Testis (tissue), 3 donors: ENCODE measurements around the gene S100A5. TPM values are rescaled to one million over a fixed set of nuclear protein-coding genes. Genes with fewer than 3 reads are reported as not detected.

Experiments used
- DNase-seq: peaks from one replicate; pipeline ENCODE4 v3.0.0-alpha.2; 2019
- H3K27ac ChIP-seq, 2 donors: fragments of 200-600 bp; sonication (generic); one replicate each; pipeline ENCODE4 v1.5.1; 2019
- H3K27me3 ChIP-seq: fragments of 200-600 bp; sonication (generic); one replicate; pipeline ENCODE4 v1.5.1; 2019
- H3K36me3 ChIP-seq: fragments of 200-600 bp; sonication (generic); one replicate; pipeline ENCODE4 v1.5.1; 2017; ENCODE audit warnings: low read depth; ENCODE audit errors: missing control alignments
- H3K4me1 ChIP-seq: fragments of 200-600 bp; sonication (generic); one replicate; pipeline ENCODE4 v1.5.1; 2019
- H3K4me3 ChIP-seq, 2 donors: fragments of 200-600 bp; sonication (generic); one replicate each; pipeline ENCODE4 v1.5.1; 2017 to 2019
- H3K9me3 ChIP-seq: fragments of 200-600 bp; sonication (generic); one replicate; pipeline ENCODE4 v1.5.1; 2017
- POLR2A ChIP-seq: fragments of 450-650 bp; IDR thresholded peaks from one replicate; pipeline ENCODE4 v1.6.1; 2017; ENCODE audit warnings: antibody characterized with exemption, mild to moderate bottlenecking, moderate library complexity
- WGBS, 2 donors: methylation state at CpG; one replicate each; pipeline ENCODE4 v1.1.5; 2018; 5-methylcytosine and 5-hydroxymethylcytosine counted together
- intact Hi-C: fragments of 100-400 bp; cut with DNase I; formaldehyde crosslinking; loops from one replicate; pipeline ENCODE4 v1.15.1; 2023; ENCODE audit warnings: low total_unique reads
- polyA plus RNA-seq: library from polyadenylated mRNA; stranded (reverse); fragments of 350-450 nt; fragmentation: Illumina TruSeq; extraction: RNeasy Lipid Tissue Mini Kit (QIAGEN cat#74804); gene quantifications from one replicate; pipeline ENCODE4 v1.2.3, GENCODE V29; 2014; ENCODE audit warnings: low read depth, low replicate concordance; ENCODE audit not compliant: insufficient read depth
- total RNA-seq, 2 donors: library from RNA; depleted of rRNA; stranded (reverse); fragments of >200 nt; gene quantifications; one replicate each; pipeline ENCODE4 v1.2.3, GENCODE V29; 2016
- TF ChIP-seq, protein P1 (sequence below), 3 experiments: fragments of 450-650 bp in 2 of 3; fragments of 200-600 bp in 1 of 3; sonication (generic) in 1 of 3; IDR thresholded peaks; one replicate each; pipeline ENCODE4 v1.5.1; 2016 to 2019; ENCODE audit warnings: antibody characterized with exemption in 3 of 3, mild to moderate bottlenecking in 2 of 3, moderate library complexity in 1 of 3

Gene S100A5
- total and polyA plus RNA-seq, 3 donors from 2014 or later = 1.3 TPM; not detected in 2

DNA sequence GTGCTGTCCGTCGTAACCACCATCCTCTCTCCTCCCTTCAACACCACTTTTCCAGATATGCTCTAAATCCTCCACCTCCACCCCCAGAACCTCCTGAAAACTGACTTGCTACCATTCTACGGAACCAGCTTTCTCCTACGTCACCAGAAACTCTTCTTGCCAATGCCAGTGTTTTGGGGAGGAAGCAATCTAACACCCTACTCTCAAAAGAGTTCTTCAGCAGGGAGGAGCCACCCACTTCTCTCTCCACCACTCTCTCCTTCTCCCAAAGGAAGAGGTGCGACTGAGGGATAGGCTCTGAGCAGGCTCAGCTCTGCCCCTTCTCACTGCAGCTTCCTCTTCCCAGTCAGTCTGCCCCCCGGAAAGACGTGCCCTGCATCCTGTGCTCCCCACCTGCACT lies 31.0 kb upstream of the S100A5 start:
- Histone ChIP-seq H3K27ac (no peak overlapping the region), H3K27me3 (no peaks in the 10 kb centered on the region), H3K4me1 (peaks cover 11% of the 10 kb centered on the region), H3K36me3 (no peaks in the 10 kb centered on the region), H3K9me3 (no peaks in the 10 kb centered on the region), H3K4me3 (no peak overlapping the region)
- WGBS, 2 donors = 77 to 82% methylated on average over 7 of the region's 7 CpGs
- intact Hi-C loops = loop anchor here (5.0 kb wide), 1 partner anchor 59 kb away; no protein-coding TSS in a partner anchor
- DNase-seq = no peak
- TF ChIP-seq POLR2A = no peak
- TF ChIP-seq, protein P1, sequence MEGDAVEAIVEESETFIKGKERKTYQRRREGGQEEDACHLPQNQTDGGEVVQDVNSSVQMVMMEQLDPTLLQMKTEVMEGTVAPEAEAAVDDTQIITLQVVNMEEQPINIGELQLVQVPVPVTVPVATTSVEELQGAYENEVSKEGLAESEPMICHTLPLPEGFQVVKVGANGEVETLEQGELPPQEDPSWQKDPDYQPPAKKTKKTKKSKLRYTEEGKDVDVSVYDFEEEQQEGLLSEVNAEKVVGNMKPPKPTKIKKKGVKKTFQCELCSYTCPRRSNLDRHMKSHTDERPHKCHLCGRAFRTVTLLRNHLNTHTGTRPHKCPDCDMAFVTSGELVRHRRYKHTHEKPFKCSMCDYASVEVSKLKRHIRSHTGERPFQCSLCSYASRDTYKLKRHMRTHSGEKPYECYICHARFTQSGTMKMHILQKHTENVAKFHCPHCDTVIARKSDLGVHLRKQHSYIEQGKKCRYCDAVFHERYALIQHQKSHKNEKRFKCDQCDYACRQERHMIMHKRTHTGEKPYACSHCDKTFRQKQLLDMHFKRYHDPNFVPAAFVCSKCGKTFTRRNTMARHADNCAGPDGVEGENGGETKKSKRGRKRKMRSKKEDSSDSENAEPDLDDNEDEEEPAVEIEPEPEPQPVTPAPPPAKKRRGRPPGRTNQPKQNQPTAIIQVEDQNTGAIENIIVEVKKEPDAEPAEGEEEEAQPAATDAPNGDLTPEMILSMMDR (IDR thresholded peaks at IDR 0.05) = no peak

DNA sequence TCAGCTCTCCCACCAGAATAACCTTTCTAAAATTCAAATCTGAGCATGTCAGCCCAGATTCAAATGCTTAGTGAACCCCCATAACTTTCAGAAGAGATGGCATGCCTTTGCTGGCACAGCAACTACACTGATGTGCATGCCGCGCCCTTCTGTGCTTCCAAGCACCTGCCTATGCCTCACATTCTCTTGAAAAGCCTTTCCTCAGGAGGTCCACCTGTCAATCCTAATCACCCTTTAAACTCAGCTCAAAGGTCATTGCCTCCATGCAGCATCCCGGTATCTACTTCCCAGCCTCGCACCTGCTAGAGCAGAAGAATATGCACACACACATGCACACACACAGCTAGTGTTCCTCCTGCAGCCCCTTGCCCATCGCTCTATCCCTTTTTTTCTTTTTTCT lies 30.1 kb upstream of the S100A5 start:
- peaks cover 19% of the 10 kb centered on the region for H3K4me1 ChIP-seq
- no peak for DNase-seq
- H3K9me3 ChIP-seq = no peaks in the 10 kb centered on the region
- no peak overlapping the region for H3K27ac ChIP-seq
- intact Hi-C loops = loop anchor here (5.0 kb wide), 1 partner anchor 59 kb away; no protein-coding TSS in a partner anchor
- 93 to 97% methylated on average over 5 of the region's 5 CpGs for WGBS, 2 donors
- H3K4me3 ChIP-seq = no peak overlapping the region
- H3K36me3 ChIP-seq = no peaks in the 10 kb centered on the region
- H3K27me3 ChIP-seq = no peaks in the 10 kb centered on the region
- TF ChIP-seq, protein P1 (IDR thresholded peaks at IDR 0.05) = no peak
- no peak for TF ChIP-seq POLR2A

DNA sequence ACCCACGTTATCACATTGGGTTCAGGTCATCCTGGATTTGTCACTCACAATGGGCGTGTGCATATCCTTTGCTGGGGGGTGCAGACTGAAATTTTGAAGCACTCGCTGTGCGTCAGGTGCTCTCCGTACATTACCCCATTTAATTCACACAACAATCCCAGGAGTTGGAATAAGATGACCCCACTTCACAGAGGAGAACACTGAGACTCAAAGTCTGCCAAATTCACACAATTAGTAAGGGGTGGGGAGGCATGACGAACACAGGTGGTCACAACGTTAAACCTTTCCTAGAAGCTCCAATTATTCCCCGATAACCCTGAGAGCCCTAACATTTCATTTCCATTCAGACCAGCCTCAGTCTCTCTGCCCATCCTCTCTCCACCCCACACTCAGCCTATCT lies 28.7 kb upstream of the S100A5 start:
- intact Hi-C loops = loop anchor here (5.0 kb wide), 1 partner anchor 37 kb away; no protein-coding TSS in a partner anchor
- DNase-seq = no peak
- no peaks in the 10 kb centered on the region for H3K36me3 ChIP-seq
- H3K4me1 ChIP-seq = peaks cover 26% of the 10 kb centered on the region
- TF ChIP-seq, protein P1 (IDR thresholded peaks at IDR 0.05) = no peak
- TF ChIP-seq POLR2A = no peak
- H3K9me3 ChIP-seq = no peaks in the 10 kb centered on the region
- H3K4me3 ChIP-seq = no peak overlapping the region
- WGBS, 2 donors = 81 to 85% methylated on average over 8 of the region's 8 CpGs
- H3K27me3 ChIP-seq = no peaks in the 10 kb centered on the region
- no peak overlapping the region for H3K27ac ChIP-seq

DNA sequence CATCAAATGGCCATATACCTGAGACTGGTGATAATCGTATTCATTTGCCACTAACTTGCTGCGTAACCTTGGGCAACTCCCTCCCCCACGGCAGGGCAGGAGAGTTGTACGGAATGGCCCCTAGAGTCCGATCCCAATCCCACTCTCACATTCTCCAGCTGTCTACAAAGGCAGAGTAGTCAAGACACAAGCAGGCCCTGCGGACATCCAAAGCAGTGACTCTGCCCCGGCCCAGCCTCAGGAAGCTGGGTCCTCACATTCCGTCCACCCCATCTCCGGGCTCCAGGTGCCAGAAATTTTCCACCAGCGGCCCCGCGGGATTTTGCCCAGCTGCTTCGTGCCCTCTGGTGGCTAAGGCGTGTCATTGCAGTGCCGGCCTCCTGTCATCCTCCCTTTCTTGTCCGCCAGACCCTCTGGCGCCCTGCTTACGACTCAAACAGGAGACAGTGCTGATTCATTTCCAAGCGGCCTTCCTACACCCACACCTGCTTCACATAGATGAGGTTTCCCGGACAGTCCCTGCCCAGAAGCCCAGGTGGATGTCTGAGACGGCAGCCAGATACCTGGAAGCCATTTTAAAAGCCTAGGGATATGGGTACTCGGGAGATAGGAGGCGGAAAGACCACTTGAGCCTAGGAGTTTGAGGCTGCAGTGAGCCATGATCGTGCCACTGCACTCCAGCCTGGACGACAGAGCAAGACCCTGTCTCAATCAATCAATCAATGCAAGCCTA lies 27.8 kb upstream of the S100A5 start:
- Histone ChIP-seq H3K36me3 (no peaks in the 10 kb centered on the region), H3K4me1 (peaks cover 26% of the 10 kb centered on the region), H3K9me3 (no peaks in the 10 kb centered on the region), H3K4me3 (peak overlapping the region in 1 of 2 donors; percentile 25), H3K27me3 (no peaks in the 10 kb centered on the region), H3K27ac (peak overlapping the region in 1 of 2 donors; percentile 8)
- TF ChIP-seq, protein P1 (IDR thresholded peaks at IDR 0.05) = peak; percentile 97 to 98 (median 97)
- no peak for TF ChIP-seq POLR2A
- DNase-seq = peak; percentile 93
- intact Hi-C loops = loop anchor here (5.0 kb wide), 1 partner anchor 36 kb away; no protein-coding TSS in a partner anchor
- WGBS, 2 donors = 11 to 13% methylated on average over 15 to 25 of the region's 25 CpGs
